K562 (cell line): ENCODE results near the gene CCNL1. TPM values are rescaled to one million over a fixed set of nuclear protein-coding genes. Genes with fewer than 3 reads are reported as not detected.

Source experiments
- ASH1L ChIP-seq: fragments of 450-650 bp; IDR thresholded peaks from 2 replicates; pipeline ENCODE4 v1.6.1; 2018; ENCODE audit warnings: borderline replicate concordance, mild to moderate bottlenecking, low read depth; ENCODE audit not compliant: partially characterized antibody
- ATF3 ChIP-seq, 2 experiments: fragments of 450-650 bp in 1 of 2; sonication (generic) in 1 of 2; formaldehyde crosslinking in 1 of 2; IDR thresholded peaks in 1 of 2; conservative IDR thresholded peaks in 1 of 2; 2 replicates each; pipeline versions ENCODE4 v1.6.1 to v1.8.1; 2016 to 2023; ENCODE audit warnings: mild to moderate bottlenecking in 2 of 2, moderate library complexity in 2 of 2, inconsistent platforms in 1 of 2, missing genetic modification reagents in 1 of 2
- E2F8 ChIP-seq: fragments of 450-650 bp; IDR thresholded peaks from 2 replicates; pipeline ENCODE4 v1.7.1; 2018; ENCODE audit warnings: mild to moderate bottlenecking, low read depth; ENCODE audit not compliant: partially characterized antibody
- ETS1 ChIP-seq: conservative IDR thresholded peaks from 2 replicates; pipeline ENCODE4 v1.6.1; 2011; ENCODE audit warnings: low read depth, mild to moderate bottlenecking, low read length; ENCODE audit not compliant: control insufficient read depth
- FOXP4 ChIP-seq: sonication (generic); formaldehyde crosslinking; IDR thresholded peaks from 2 replicates; pipeline ENCODE4 v1.8.0; 2022; ENCODE audit warnings: mild to moderate bottlenecking, missing genetic modification reagents, borderline replicate concordance
- KAT2B ChIP-seq: IDR thresholded peaks from one replicate; pipeline ENCODE4 v1.6.1; 2012; ENCODE audit warnings: low read depth, mild to moderate bottlenecking, control low read depth, inconsistent platforms, low read length, moderate library complexity
- SPI1 ChIP-seq: IDR thresholded peaks from 2 replicates; pipeline ENCODE4 v1.6.1; 2011; ENCODE audit warnings: low read depth, low read length, control low read depth, borderline replicate concordance
- SREBF1 ChIP-seq: fragments of 150-350 bp; IDR thresholded peaks from 2 replicates; pipeline ENCODE4 v1.6.1; 2014; ENCODE audit warnings: antibody characterized with exemption, low read depth, low read length, borderline replicate concordance
- SRSF1 ChIP-seq: fragments of 200-400 bp; formaldehyde crosslinking; IDR thresholded peaks from 2 replicates; pipeline ENCODE4 v1.6.1; 2017; ENCODE audit warnings: mild to moderate bottlenecking, low read depth, low read length, moderate library complexity
- ZNF444 ChIP-seq: fragments of 250-450 bp; sonication (Bioruptor Pico); IDR thresholded peaks from 2 replicates; pipeline ENCODE4 v1.4.0; 2020; ENCODE audit warnings: mild to moderate bottlenecking, moderate library complexity
- ZNF518B ChIP-seq: fragments of 250-450 bp; sonication (Bioruptor Pico); IDR thresholded peaks from 2 replicates; pipeline ENCODE4 v1.5.0; 2021; ENCODE audit warnings: mild to moderate bottlenecking, moderate library complexity
- polyA plus RNA-seq, 8 experiments: library from polyadenylated mRNA; depleted of rRNA in 4 of 8; stranded (reverse) in 5 of 8; unstranded in 3 of 8; fragments of >200 nt; fragmentation: Nextera tagmentation in 2 of 8; fragmentation: Illumina TruSeq in 1 of 8; extraction: Ambion mirVana in 2 of 8; extraction: Trizol in 1 of 8; gene quantifications; 2 replicates each; pipeline versions ENCODE4 v1.2.1 to v1.2.3, GENCODE V29; 2011 to 2014; ENCODE audit warnings: inconsistent platforms in 1 of 8, missing spikeins in 1 of 8
- total RNA-seq, 7 experiments: library from RNA; depleted of rRNA in 6 of 7; stranded (reverse); fragments of >200 nt in 6 of 7; fragmentation: Illumina TruSeq in 2 of 7; extraction: Trizol in 2 of 7; gene quantifications; 2 replicates each; pipeline versions ENCODE4 v1.2.1 to v1.2.3, GENCODE V29; 2011 to 2021; ENCODE audit warnings: low replicate concordance in 1 of 7

The CCNL1 gene
- total and polyA plus RNA-seq, 9 of the 15 experiments (the other 6 are each of a cell fraction or from before 2014, with no cell fraction given) = 16.1 to 186 (median 132) TPM

- TF ChIP-seq ZNF444 (CRISPR knock-in tag) (no peak), ATF3 (IDR thresholded peaks at IDR 0.05) (peak; percentile 85), ATF3 (CRISPR knock-in tag; conservative IDR thresholded peaks at IDR 0.05) (peak; percentile 30; the same call in 1 of the 2 replicates), ASH1L (no peak), KAT2B (no peak), E2F8 (peak; percentile 68), SREBF1 (no peak), SPI1 (no peak), ZNF518B (CRISPR knock-in tag) (no peak), ETS1 (peak; percentile 92), FOXP4 (CRISPR knock-in tag) (no peak), SRSF1 (no peak)
These were observed 14.9 kb upstream of the CCNL1 start (continued) for GRCh38 chr3:157174649-157175498.
